H9 (cell line): ENCODE results near the gene CETN3. TPM values are rescaled to one million over a fixed set of nuclear protein-coding genes. Genes with fewer than 3 reads are reported as not detected.
A peak's percentile ranks its signal among the peaks of the same experiment; 100 is the strongest.

ENCODE experiments used
- DNase-seq: peaks from one replicate; pipeline ENCODE4 v3.0.0-alpha.2; 2017
- H2AFZ ChIP-seq: one replicate; pipeline ENCODE4 v1.6.1; 2013; ENCODE audit warnings: mild to moderate bottlenecking, low read length, control low read depth, moderate library complexity
- H2AK5ac ChIP-seq: 2 replicates; pipeline ENCODE4 v1.6.1; 2013; ENCODE audit warnings: low read length, control low read depth, mixed read lengths; ENCODE audit not compliant: insufficient read length
- H2BK120ac ChIP-seq: one replicate; pipeline ENCODE4 v1.6.1; 2013; ENCODE audit warnings: low read depth, mild to moderate bottlenecking, low read length, control low read depth, inconsistent platforms; ENCODE audit not compliant: poor library complexity, severe bottlenecking
- H2BK12ac ChIP-seq: 2 replicates; pipeline ENCODE4 v1.6.1; 2013; ENCODE audit warnings: low read length, control low read depth, mixed read lengths, low read depth; ENCODE audit not compliant: insufficient read length
- H2BK15ac ChIP-seq: 2 replicates; pipeline ENCODE4 v1.6.1; 2013; ENCODE audit warnings: low read depth, low read length, control low read depth
- H2BK20ac ChIP-seq: one replicate; pipeline ENCODE4 v1.6.1; 2013; ENCODE audit warnings: low read depth, mild to moderate bottlenecking, low read length, control low read depth, inconsistent platforms; ENCODE audit not compliant: poor library complexity, severe bottlenecking
- H2BK5ac ChIP-seq: 2 replicates; pipeline ENCODE4 v1.6.1; 2013; ENCODE audit warnings: low read length, control low read depth, mixed read lengths; ENCODE audit not compliant: insufficient read length
- H3K14ac ChIP-seq: 2 replicates; pipeline ENCODE4 v1.6.1; 2013; ENCODE audit warnings: low read length, control low read depth; ENCODE audit not compliant: insufficient read depth
- H3K18ac ChIP-seq: 2 replicates; pipeline ENCODE4 v1.6.1; 2013; ENCODE audit warnings: low read depth, mild to moderate bottlenecking, mixed read lengths, low read length, control low read depth; ENCODE audit not compliant: insufficient read length
- H3K23ac ChIP-seq: 2 replicates; pipeline ENCODE4 v1.6.1; 2013; ENCODE audit warnings: low read length, control low read depth, mixed read lengths, low read depth; ENCODE audit not compliant: insufficient read length
- H3K23me2 ChIP-seq: 2 replicates; pipeline ENCODE4 v1.6.1; 2013; ENCODE audit warnings: low read depth, mild to moderate bottlenecking, mixed read lengths, low read length, control low read depth; ENCODE audit not compliant: insufficient read length, poor library complexity, severe bottlenecking
- H3K27ac ChIP-seq: 2 replicates; pipeline ENCODE4 v1.5.1; 2013; ENCODE audit warnings: low read length, control low read depth, mixed read lengths, low read depth; ENCODE audit not compliant: insufficient read length
- H3K27me3 ChIP-seq: 2 replicates; pipeline ENCODE4 v1.6.1; 2013; ENCODE audit warnings: low read length, control low read depth, inconsistent platforms; ENCODE audit not compliant: insufficient read depth
- H3K4ac ChIP-seq: 2 replicates; pipeline ENCODE4 v1.6.1; 2013; ENCODE audit warnings: low read depth, mild to moderate bottlenecking, control low read depth, inconsistent platforms, low read length, moderate library complexity
- H3K4me1 ChIP-seq: 2 replicates; pipeline ENCODE4 v1.6.1; 2013; ENCODE audit warnings: low read length, control low read depth, inconsistent platforms; ENCODE audit not compliant: insufficient read depth
- H3K4me2 ChIP-seq: 2 replicates; pipeline ENCODE4 v1.6.1; 2013; ENCODE audit warnings: low read length, control low read depth, mixed read lengths; ENCODE audit not compliant: insufficient read length, insufficient read depth
- H3K56ac ChIP-seq: 2 replicates; pipeline ENCODE4 v1.6.1; 2013; ENCODE audit warnings: low read depth, mild to moderate bottlenecking, mixed read lengths, low read length, control low read depth; ENCODE audit not compliant: insufficient read length
- H3K79me1 ChIP-seq: 2 replicates; pipeline ENCODE4 v1.6.1; 2013; ENCODE audit warnings: low read depth, mild to moderate bottlenecking, moderate library complexity, low read length, control low read depth, inconsistent platforms; ENCODE audit not compliant: insufficient read depth, poor library complexity, severe bottlenecking
- H3K79me2 ChIP-seq: 2 replicates; pipeline ENCODE4 v1.6.1; 2013; ENCODE audit warnings: low read length, control low read depth, inconsistent platforms; ENCODE audit not compliant: insufficient read depth
- H3K9ac ChIP-seq: 2 replicates; pipeline ENCODE4 v1.6.1; 2013; ENCODE audit warnings: low read length, control low read depth, mixed read lengths; ENCODE audit not compliant: insufficient read length; ENCODE audit errors: extremely low read depth
- H3K9me3 ChIP-seq: one replicate; pipeline ENCODE4 v1.6.1; 2013; ENCODE audit warnings: low read depth, low read length, inconsistent platforms; ENCODE audit not compliant: control insufficient read depth
- H3T11ph ChIP-seq: one replicate; pipeline ENCODE4 v1.6.1; 2013; ENCODE audit warnings: mild to moderate bottlenecking, low read length, control low read depth, inconsistent platforms
- H4K20me1 ChIP-seq: one replicate; pipeline ENCODE4 v1.6.1; 2013; ENCODE audit not compliant: control insufficient read depth, insufficient read length, insufficient read depth
- H4K5ac ChIP-seq: 2 replicates; pipeline ENCODE4 v1.6.1; 2013; ENCODE audit warnings: low read depth, mild to moderate bottlenecking, mixed read lengths, low read length, control low read depth; ENCODE audit not compliant: insufficient read length
- H4K8ac ChIP-seq: replicated peaks from 2 replicates; pipeline ENCODE4 v1.6.1; 2013; ENCODE audit warnings: low read length, control low read depth, mixed read lengths, low read depth; ENCODE audit not compliant: insufficient read length
- H4K91ac ChIP-seq: 2 replicates; pipeline ENCODE4 v1.6.1; 2013; ENCODE audit warnings: low read depth, mild to moderate bottlenecking, moderate library complexity, mixed read lengths, low read length, control low read depth; ENCODE audit not compliant: insufficient read length
- H3K27ac Mint-ChIP-seq, 3 experiments: 2 replicates in 2 of 3; 3 replicates in 1 of 3; pipeline ENCODE4 v1.8.0; 2020 to 2021; ENCODE audit warnings: mixed read lengths in 3 of 3, mild to moderate bottlenecking in 1 of 3, moderate library complexity in 1 of 3
- H3K27me3 Mint-ChIP-seq: 2 replicates; pipeline ENCODE4 v1.8.0; 2021; ENCODE audit warnings: low read depth, mild to moderate bottlenecking, moderate library complexity, mixed read lengths
- H3K36me3 Mint-ChIP-seq, 3 experiments: 2 replicates in 2 of 3; 3 replicates in 1 of 3; pipeline ENCODE4 v1.8.0; 2020 to 2021; ENCODE audit warnings: low read depth in 3 of 3, mixed read lengths in 3 of 3; ENCODE audit not compliant: insufficient read depth in 1 of 3
- H3K4me1 Mint-ChIP-seq, 2 experiments: 2 replicates each; pipeline ENCODE4 v1.8.0; 2020; ENCODE audit warnings: mixed read lengths in 2 of 2
- H3K4me3 Mint-ChIP-seq, 2 experiments: 2 replicates in 1 of 2; 3 replicates in 1 of 2; pipeline ENCODE4 v1.8.0; 2020 to 2021; ENCODE audit warnings: mild to moderate bottlenecking in 2 of 2, mixed read lengths in 2 of 2, moderate library complexity in 1 of 2
- H3K9me3 Mint-ChIP-seq, 2 experiments: 2 replicates in 1 of 2; 3 replicates in 1 of 2; pipeline ENCODE4 v1.8.0; 2020; ENCODE audit warnings: mild to moderate bottlenecking in 2 of 2, mixed read lengths in 2 of 2, moderate library complexity in 1 of 2
- CTCF ChIP-seq: fragments of 200-600 bp; sonication (generic); conservative IDR thresholded peaks from 3 replicates; pipeline ENCODE4 v1.8.0; 2021; ENCODE audit warnings: antibody characterized with exemption, mild to moderate bottlenecking
- WGBS: extraction: QIAGEN DNeasy Blood & Tissue Kit; methylation state at CpG from one replicate; pipeline ENCODE4 v1.1.7; 2013; ENCODE audit warnings: missing lambda C conversion rate, low lambda C conversion rate, mixed read lengths; ENCODE audit not compliant: insufficient read length; ENCODE audit errors: extremely low coverage; 5-methylcytosine and 5-hydroxymethylcytosine counted together
- total RNA-seq: library from RNA; stranded (reverse); gene quantifications from 2 replicates; pipeline ENCODE4 v1.2.1, GENCODE V29; 2021

CETN3 gene
- total RNA-seq, 1 experiment from 2014 or later = 36.3 TPM

- H2AK5ac ChIP-seq = no peak overlapping the region
- Mint-ChIP-seq H3K9me3 (no peaks in the 10 kb centered on the region), H3K4me3 (no peak overlapping the region), H3K36me3 (no peaks in the 10 kb centered on the region), H3K4me1 (no peaks in the 10 kb centered on the region), H3K27ac (no peak overlapping the region), H3K27me3 (no peaks in the 10 kb centered on the region)
- no peaks in the 10 kb centered on the region for H3K79me2 ChIP-seq
- no peak overlapping the region for H4K5ac ChIP-seq
- H2BK120ac ChIP-seq = no peak overlapping the region
- H3K23me2 ChIP-seq = no peaks in the 10 kb centered on the region
- no peak overlapping the region for H3K27ac ChIP-seq
- no peak overlapping the region for H2BK12ac ChIP-seq
- H3K23ac ChIP-seq = no peak overlapping the region
- H3K27me3 ChIP-seq = no peaks in the 10 kb centered on the region
- no peak overlapping the region for H3T11ph ChIP-seq
- peak; percentile 71 for DNase-seq
- no peak overlapping the region for H3K4ac ChIP-seq
- TF ChIP-seq CTCF = peak; percentile 96
- H3K79me1 ChIP-seq = no peaks in the 10 kb centered on the region
- H3K4me1 ChIP-seq = no peaks in the 10 kb centered on the region
- no peak overlapping the region for H3K4me2 ChIP-seq
- no peak overlapping the region for H4K8ac ChIP-seq
- H3K56ac ChIP-seq = no peak overlapping the region
- no peak overlapping the region for H2AFZ ChIP-seq
- no peak overlapping the region for H4K91ac ChIP-seq
- no CpG with 5 or more reads among the region's 5 CpGs for WGBS
- no peak overlapping the region for H2BK15ac ChIP-seq
- no peak overlapping the region for H2BK20ac ChIP-seq
- no peak overlapping the region for H3K9ac ChIP-seq
- H4K20me1 ChIP-seq = no peaks in the 10 kb centered on the region
- H3K14ac ChIP-seq = no peak overlapping the region
- H3K18ac ChIP-seq = no peak overlapping the region
- no peak overlapping the region for H2BK5ac ChIP-seq
- H3K9me3 ChIP-seq = no peaks in the 10 kb centered on the region
Measured at GRCh38 chr5:90434116-90434714, 24.7 kb upstream of the CETN3 start.
